Activated CD4-positive, alpha-beta memory T cell treated with anti-CD3 and anti-CD28 coated beads for 36 hours (primary cell): Measurements from ENCODE around the gene EFEMP1. TPM values are rescaled to one million over a fixed set of nuclear protein-coding genes. Genes with fewer than 3 reads are reported as not detected.

Source experiments
- CTCF ChIA-PET: fragments of 350-600 bp; sonication (Branson Sonifier 250); formaldehyde crosslinking; loops from one replicate; lab custom pipeline; 2021; ENCODE audit warnings: antibody characterized with exemption, inconsistent platforms; lab: Charles Lee
- POLR2A ChIA-PET: fragments of 350-600 bp; sonication (Branson Sonifier 250); formaldehyde crosslinking; loops from one replicate; lab custom pipeline; 2021; ENCODE audit warnings: antibody characterized with exemption; lab: Charles Lee
- DNase-seq: peaks from one replicate; pipeline ENCODE4 v3.0.0-alpha.2; 2020
- H3K27ac Mint-ChIP-seq: one replicate; pipeline ENCODE4 v1.8.0; 2021; ENCODE audit warnings: mixed read lengths
- H3K27me3 Mint-ChIP-seq: one replicate; pipeline ENCODE4 v1.8.0; 2021; ENCODE audit warnings: mixed read lengths
- H3K36me3 Mint-ChIP-seq: one replicate; pipeline ENCODE4 v1.8.0; 2021; ENCODE audit warnings: mixed read lengths
- H3K4me1 Mint-ChIP-seq: one replicate; pipeline ENCODE4 v1.8.0; 2021; ENCODE audit warnings: low read depth, mixed read lengths
- H3K4me3 Mint-ChIP-seq: one replicate; pipeline ENCODE4 v1.8.0; 2021; ENCODE audit warnings: mild to moderate bottlenecking, mixed read lengths
- H3K9me3 Mint-ChIP-seq: one replicate; pipeline ENCODE4 v1.8.0; 2021; ENCODE audit warnings: mixed read lengths
- intact Hi-C: fragments of 100-400 bp; cut with micrococcal nuclease; formaldehyde crosslinking; loops from one replicate; pipeline ENCODE4 v1.15.1; 2023
- total RNA-seq, 2 experiments: library from RNA; stranded (reverse); gene quantifications; one replicate each; pipeline ENCODE4 v1.2.3, GENCODE V29; 2021

The EFEMP1 gene
- not detected for total RNA-seq

- DNase-seq = no peak
- Mint-ChIP-seq H3K9me3 (no peaks in the 10 kb centered on the region), H3K27ac (no peak within 1 kb of the TSS), H3K27me3 (peaks cover 36% of the 10 kb centered on the region), H3K36me3 (no peaks in the 10 kb centered on the region), H3K4me1 (peaks cover 3% of the 10 kb centered on the region), H3K4me3 (no peak within 1 kb of the TSS)
- ChIA-PET POLR2A (no interaction called here), CTCF (no interaction called here)
- intact Hi-C loops = no loop called here
Measured at GRCh38 chr2:55923091-55923981, at the start of gene EFEMP1. TSS of gene EFEMP1 (minus strand) at chr2:55923782. CDS start at chr2:55922440, 1,342 bp downstream.

GRCh38 chr2:55970500-55970899 is 46.9 kb upstream of the EFEMP1 start:
- no peaks in the 10 kb centered on the region for H3K9me3 Mint-ChIP-seq
- no peaks in the 10 kb centered on the region for H3K4me1 Mint-ChIP-seq
- no peaks in the 10 kb centered on the region for H3K36me3 Mint-ChIP-seq

GRCh38 chr2:55968941-55969340 is 45.4 kb upstream of the EFEMP1 start:
- no peaks in the 10 kb centered on the region for H3K4me1 Mint-ChIP-seq

More at GRCh38 chr2:55970500-55970899, 46.9 kb upstream of the EFEMP1 start:
- Mint-ChIP-seq H3K27ac (no peak overlapping the region), H3K4me3 (no peak overlapping the region), H3K27me3 (no peaks in the 10 kb centered on the region)
- ChIA-PET POLR2A (no interaction called here), CTCF (no interaction called here)
- no peak for DNase-seq
- intact Hi-C loops = no loop called here

GRCh38 chr2:55966401-55967118 is 43.0 kb upstream of the EFEMP1 start:
- DNase-seq = no peak
- Mint-ChIP-seq H3K4me3 (no peak overlapping the region), H3K4me1 (no peaks in the 10 kb centered on the region), H3K36me3 (no peaks in the 10 kb centered on the region), H3K9me3 (no peaks in the 10 kb centered on the region), H3K27me3 (peaks cover under 1% of the 10 kb centered on the region), H3K27ac (no peak overlapping the region)
- POLR2A ChIA-PET = no interaction called here
- CTCF ChIA-PET = no interaction called here
- intact Hi-C loops = no loop called here

More at GRCh38 chr2:55968941-55969340, 45.4 kb upstream of the EFEMP1 start:
- Mint-ChIP-seq H3K9me3 (no peaks in the 10 kb centered on the region), H3K27ac (no peak overlapping the region), H3K36me3 (no peaks in the 10 kb centered on the region), H3K4me3 (no peak overlapping the region), H3K27me3 (no peaks in the 10 kb centered on the region)
- DNase-seq = no peak
- CTCF ChIA-PET = no interaction called here
- intact Hi-C loops = no loop called here
- POLR2A ChIA-PET = no interaction called here

GRCh38 chr2:55965966-55966365 is 42.4 kb upstream of the EFEMP1 start:
- POLR2A ChIA-PET = no interaction called here
- Mint-ChIP-seq H3K36me3 (no peaks in the 10 kb centered on the region), H3K27ac (no peak overlapping the region), H3K4me3 (no peak overlapping the region), H3K9me3 (no peaks in the 10 kb centered on the region), H3K27me3 (peaks cover 2% of the 10 kb centered on the region), H3K4me1 (no peaks in the 10 kb centered on the region)
- intact Hi-C loops = no loop called here
- DNase-seq = no peak
- CTCF ChIA-PET = no interaction called here

GRCh38 chr2:55965276-55965675 is 41.7 kb upstream of the EFEMP1 start:
- Mint-ChIP-seq H3K27me3 (peaks cover 2% of the 10 kb centered on the region), H3K9me3 (no peaks in the 10 kb centered on the region), H3K4me1 (no peaks in the 10 kb centered on the region), H3K4me3 (no peak overlapping the region), H3K36me3 (no peaks in the 10 kb centered on the region), H3K27ac (no peak overlapping the region)
- no peak for DNase-seq
- ChIA-PET POLR2A (no interaction called here), CTCF (no interaction called here)
- intact Hi-C loops = no loop called here

- ChIA-PET POLR2A (no interaction called here), CTCF (no interaction called here)
- Mint-ChIP-seq H3K27ac (no peak overlapping the region), H3K36me3 (no peaks in the 10 kb centered on the region), H3K4me1 (no peaks in the 10 kb centered on the region), H3K9me3 (no peaks in the 10 kb centered on the region), H3K27me3 (peaks cover 2% of the 10 kb centered on the region), H3K4me3 (no peak overlapping the region)
- intact Hi-C loops = loop anchor here (1.0 kb wide), 1 partner anchor 245 kb away; no protein-coding TSS in a partner anchor
- DNase-seq = no peak
Measured at GRCh38 chr2:55962915-55963314, 39.3 kb upstream of the EFEMP1 start.

- Mint-ChIP-seq H3K27me3 (peaks cover 2% of the 10 kb centered on the region), H3K27ac (no peak overlapping the region), H3K4me3 (no peak overlapping the region), H3K4me1 (no peaks in the 10 kb centered on the region), H3K9me3 (no peaks in the 10 kb centered on the region), H3K36me3 (no peaks in the 10 kb centered on the region)
- DNase-seq = no peak
- ChIA-PET POLR2A (no interaction called here), CTCF (interaction anchor here (1.0 to 1.4 kb wide), 2 partner anchors 240 to 243 kb away, joined by 3 to 5 read pairs; no protein-coding TSS in a partner anchor)
- intact Hi-C loops = no loop called here
Measured at GRCh38 chr2:55961318-55961911, 37.8 kb upstream of the EFEMP1 start.

- DNase-seq = no peak
- peaks cover 2% of the 10 kb centered on the region for H3K9me3 Mint-ChIP-seq
- no peak overlapping the region for H3K27ac Mint-ChIP-seq
- ChIA-PET POLR2A (no interaction called here), CTCF (no interaction called here)
- peaks cover 2% of the 10 kb centered on the region for H3K27me3 Mint-ChIP-seq
- H3K4me1 Mint-ChIP-seq = no peaks in the 10 kb centered on the region
- intact Hi-C loops = no loop called here
- H3K36me3 Mint-ChIP-seq = no peaks in the 10 kb centered on the region
- no peak overlapping the region for H3K4me3 Mint-ChIP-seq
Measured at GRCh38 chr2:55958756-55959155, 35.2 kb upstream of the EFEMP1 start.

GRCh38 chr2:55957142-55957541 is 33.6 kb upstream of the EFEMP1 start:
- ChIA-PET POLR2A (no interaction called here), CTCF (no interaction called here)
- no peak overlapping the region for H3K4me3 Mint-ChIP-seq
- no peak for DNase-seq
- H3K27me3 Mint-ChIP-seq = peaks cover 2% of the 10 kb centered on the region
- no peaks in the 10 kb centered on the region for H3K36me3 Mint-ChIP-seq
- intact Hi-C loops = no loop called here
- peaks cover 2% of the 10 kb centered on the region for H3K9me3 Mint-ChIP-seq
- no peaks in the 10 kb centered on the region for H3K4me1 Mint-ChIP-seq
- H3K27ac Mint-ChIP-seq = no peak overlapping the region

GRCh38 chr2:55954306-55955035 is 30.9 kb upstream of the EFEMP1 start:
- CTCF ChIA-PET = no interaction called here
- no peak for DNase-seq
- intact Hi-C loops = no loop called here
- POLR2A ChIA-PET = no interaction called here
- no peak overlapping the region for H3K27ac Mint-ChIP-seq
- peaks cover 2% of the 10 kb centered on the region for H3K9me3 Mint-ChIP-seq
- H3K27me3 Mint-ChIP-seq = no peaks in the 10 kb centered on the region
- no peaks in the 10 kb centered on the region for H3K4me1 Mint-ChIP-seq
- no peak overlapping the region for H3K4me3 Mint-ChIP-seq
- H3K36me3 Mint-ChIP-seq = no peaks in the 10 kb centered on the region

- Mint-ChIP-seq H3K4me1 (no peaks in the 10 kb centered on the region), H3K4me3 (no peak overlapping the region), H3K27me3 (no peaks in the 10 kb centered on the region), H3K9me3 (peaks cover 2% of the 10 kb centered on the region), H3K36me3 (no peaks in the 10 kb centered on the region), H3K27ac (no peak overlapping the region)
- ChIA-PET POLR2A (no interaction called here), CTCF (no interaction called here)
- intact Hi-C loops = no loop called here
- no peak for DNase-seq
Measured at GRCh38 chr2:55952415-55952814, 28.8 kb upstream of the EFEMP1 start.
